Gastroesophageal sphincter (tissue), 3 donors: ENCODE data around the gene GRHPR.

Experiments used
- EP300 ChIP-seq: sonication (generic); formaldehyde crosslinking; IDR thresholded peaks from one replicate; pipeline ENCODE4 v1.6.1; 2017; ENCODE audit warnings: antibody characterized with exemption, mild to moderate bottlenecking
- POLR2A ChIP-seq, 2 donors: fragments of 450-650 bp; IDR thresholded peaks; one replicate each; pipeline ENCODE4 v1.6.1; 2017; ENCODE audit warnings: antibody characterized with exemption in 2 of 2, mild to moderate bottlenecking in 2 of 2, moderate library complexity in 1 of 2
- POLR2AphosphoS5 ChIP-seq: sonication (generic); formaldehyde crosslinking; IDR thresholded peaks from one replicate; pipeline ENCODE4 v1.6.1; 2017; ENCODE audit warnings: antibody characterized with exemption
- TF ChIP-seq, protein P1 (sequence below), 4 experiments: fragments of 200-600 bp in 2 of 4; fragments of 450-650 bp in 2 of 4; sonication (generic) in 1 of 4; IDR thresholded peaks; one replicate each; pipeline ENCODE4 v1.5.1; 2017 to 2019; ENCODE audit warnings: antibody characterized with exemption in 4 of 4, mild to moderate bottlenecking in 2 of 4, moderate library complexity in 2 of 4

DNA sequence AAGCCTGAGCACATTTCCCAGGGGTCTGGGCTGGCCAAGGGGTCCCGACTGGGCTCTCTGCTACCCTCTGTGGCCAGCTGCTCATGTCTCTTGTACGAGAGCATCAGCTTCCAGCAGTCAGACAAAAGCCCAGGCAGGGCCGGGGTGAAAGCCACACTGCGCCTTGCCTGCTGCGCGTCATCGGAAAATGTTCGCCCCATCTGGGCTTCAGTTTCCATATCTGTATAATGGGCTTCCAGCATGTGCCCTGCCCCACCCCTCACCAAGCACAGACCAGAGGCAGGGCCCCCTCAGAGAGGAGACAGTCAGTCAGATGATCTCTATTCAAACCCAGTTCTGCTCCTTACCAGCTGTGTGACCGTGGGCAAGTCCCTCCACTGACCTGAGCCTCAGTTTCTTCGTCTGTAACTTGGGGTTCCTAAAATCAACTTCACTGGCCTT, 8.0 kb upstream of the GRHPR start:
- TF ChIP-seq, protein P1, sequence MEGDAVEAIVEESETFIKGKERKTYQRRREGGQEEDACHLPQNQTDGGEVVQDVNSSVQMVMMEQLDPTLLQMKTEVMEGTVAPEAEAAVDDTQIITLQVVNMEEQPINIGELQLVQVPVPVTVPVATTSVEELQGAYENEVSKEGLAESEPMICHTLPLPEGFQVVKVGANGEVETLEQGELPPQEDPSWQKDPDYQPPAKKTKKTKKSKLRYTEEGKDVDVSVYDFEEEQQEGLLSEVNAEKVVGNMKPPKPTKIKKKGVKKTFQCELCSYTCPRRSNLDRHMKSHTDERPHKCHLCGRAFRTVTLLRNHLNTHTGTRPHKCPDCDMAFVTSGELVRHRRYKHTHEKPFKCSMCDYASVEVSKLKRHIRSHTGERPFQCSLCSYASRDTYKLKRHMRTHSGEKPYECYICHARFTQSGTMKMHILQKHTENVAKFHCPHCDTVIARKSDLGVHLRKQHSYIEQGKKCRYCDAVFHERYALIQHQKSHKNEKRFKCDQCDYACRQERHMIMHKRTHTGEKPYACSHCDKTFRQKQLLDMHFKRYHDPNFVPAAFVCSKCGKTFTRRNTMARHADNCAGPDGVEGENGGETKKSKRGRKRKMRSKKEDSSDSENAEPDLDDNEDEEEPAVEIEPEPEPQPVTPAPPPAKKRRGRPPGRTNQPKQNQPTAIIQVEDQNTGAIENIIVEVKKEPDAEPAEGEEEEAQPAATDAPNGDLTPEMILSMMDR (IDR thresholded peaks at IDR 0.05), result no peak
- TF ChIP-seq POLR2AphosphoS5 (no peak), POLR2A (IDR thresholded peaks at IDR 0.05) (no peak), EP300 (no peak)
